ENCODE results near the gene RAB10. TPM values are rescaled to one million over a fixed set of nuclear protein-coding genes. Genes with fewer than 3 reads are reported as not detected.

RAB10 gene
- total and polyA plus RNA-seq, 2 of the 13 experiments (the other 11 are each of a cell fraction or from before 2014, with no cell fraction given) = 48.2 to 120 TPM

DNA sequence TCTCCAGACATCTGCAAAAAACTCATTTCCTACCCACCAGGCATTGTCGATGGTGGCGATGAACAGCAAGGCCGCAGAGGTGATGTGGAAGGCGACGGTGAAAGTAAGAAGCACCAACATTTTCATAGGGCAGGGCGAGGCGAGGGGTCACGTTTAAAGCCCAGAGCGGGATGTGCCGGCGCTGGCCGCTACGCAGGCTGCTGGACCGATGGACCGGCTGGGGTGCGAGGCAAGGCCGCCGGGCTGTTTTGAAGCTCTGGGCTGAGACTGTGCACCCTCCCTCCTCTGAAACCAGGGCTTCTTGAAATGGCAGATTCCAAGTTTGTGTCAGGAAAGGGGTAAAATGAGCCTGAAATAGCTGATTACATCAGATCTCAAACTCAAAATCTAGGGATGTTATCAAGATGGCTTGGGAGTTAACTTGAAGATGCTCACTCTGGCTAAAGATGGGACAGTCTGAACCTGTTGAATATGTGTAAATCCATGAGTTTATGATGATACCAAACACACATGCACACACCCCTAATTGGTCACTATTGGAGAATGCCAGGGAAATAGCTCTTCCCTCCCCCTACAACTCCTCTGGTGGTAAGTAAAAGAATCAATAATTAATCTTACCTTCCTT is 107.4 kb downstream of the RAB10 start:
- peak; percentile 13; the same call in 2 of the 3 replicates for ATAC-seq

DNA sequence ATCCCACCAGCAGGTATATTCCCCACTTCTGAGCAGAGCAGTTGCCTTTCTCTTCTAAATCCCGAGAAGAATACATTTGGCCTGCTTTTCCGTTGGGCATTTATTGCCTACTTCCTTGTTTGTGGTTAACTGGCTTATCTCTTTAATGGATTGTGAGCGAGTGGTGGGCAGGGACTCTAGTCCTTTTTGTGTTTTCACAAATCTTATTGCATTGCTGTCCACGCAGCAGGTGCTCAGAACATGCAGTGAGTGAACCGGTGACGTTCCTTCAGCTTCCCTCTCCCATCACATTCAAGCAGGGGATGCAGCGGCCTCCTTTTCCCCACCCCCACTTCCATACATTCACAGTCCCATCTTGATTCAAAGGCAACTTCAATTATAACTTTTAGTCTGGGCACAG is 110.1 kb downstream of the RAB10 start:
- Histone ChIP-seq H2AFZ (ENCODE audit: low read length) (no peak overlapping the region), H3K27ac (ENCODE audit: extremely low read length, insufficient read depth, low read length) (no peak overlapping the region), H3K4me2 (ENCODE audit: low read depth, low read length) (no peak overlapping the region), H3K9ac (ENCODE audit: insufficient read depth, low read depth, low read length) (no peak overlapping the region), H3K4me1 (ENCODE audit: insufficient read depth, low read length) (no peaks in the 10 kb centered on the region), H4K20me1 (ENCODE audit: insufficient read depth, low read length) (no peaks in the 10 kb centered on the region), H3K27me3 (ENCODE audit: control insufficient read depth in 1 of 2, insufficient read depth in 2 of 2, low read length in 2 of 2) (peaks cover 0 to 6% of the 10 kb centered on the region in 2 experiments; a peak in 1 of 5 replicates), H3K9me3 (ENCODE audit: low read length) (no peaks in the 10 kb centered on the region), H3K79me2 (ENCODE audit: insufficient read depth, low read length) (no peaks in the 10 kb centered on the region), H3K4me3 (replicated peaks in 1 of 3; ENCODE audit: insufficient read depth in 1 of 3, low read depth in 2 of 3, low read length in 3 of 3) (no peak overlapping the region), H3K36me3 (replicated peaks in 1 of 2; ENCODE audit: control insufficient read depth in 1 of 2, insufficient read depth in 2 of 2, low read length in 2 of 2) (no peaks in the 10 kb centered on the region)
- ATAC-seq = no peak
- ChIA-PET POLR2A (no interaction called here), CTCF (ENCODE audit: low intra/inter-chr PET ratio, low total read pairs) (interaction anchor here (1.9 to 3.0 kb wide), 3 partner anchors 55 to 193 kb away, joined by 13 to 32 read pairs (median 14); no protein-coding TSS in a partner anchor)
- TF ChIP-seq, protein P1, sequence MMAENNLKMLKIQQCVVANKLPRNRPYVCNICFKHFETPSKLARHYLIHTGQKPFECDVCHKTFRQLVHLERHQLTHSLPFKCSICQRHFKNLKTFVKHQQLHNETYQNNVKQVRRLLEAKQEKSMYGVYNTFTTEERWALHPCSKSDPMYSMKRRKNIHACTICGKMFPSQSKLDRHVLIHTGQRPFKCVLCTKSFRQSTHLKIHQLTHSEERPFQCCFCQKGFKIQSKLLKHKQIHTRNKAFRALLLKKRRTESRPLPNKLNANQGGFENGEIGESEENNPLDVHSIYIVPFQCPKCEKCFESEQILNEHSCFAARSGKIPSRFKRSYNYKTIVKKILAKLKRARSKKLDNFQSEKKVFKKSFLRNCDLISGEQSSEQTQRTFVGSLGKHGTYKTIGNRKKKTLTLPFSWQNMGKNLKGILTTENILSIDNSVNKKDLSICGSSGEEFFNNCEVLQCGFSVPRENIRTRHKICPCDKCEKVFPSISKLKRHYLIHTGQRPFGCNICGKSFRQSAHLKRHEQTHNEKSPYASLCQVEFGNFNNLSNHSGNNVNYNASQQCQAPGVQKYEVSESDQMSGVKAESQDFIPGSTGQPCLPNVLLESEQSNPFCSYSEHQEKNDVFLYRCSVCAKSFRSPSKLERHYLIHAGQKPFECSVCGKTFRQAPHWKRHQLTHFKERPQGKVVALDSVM (CRISPR knock-in tag; IDR thresholded peaks at IDR 0.05) = no peak
- TF ChIP-seq ZNF558 (CRISPR knock-in tag; IDR thresholded peaks at IDR 0.05; ENCODE audit: borderline replicate concordance) = no peak
- no peak for TF ChIP-seq CERS6 (CRISPR knock-in tag; IDR thresholded peaks at IDR 0.05)
- 0 out of 2 replicates have a peak, but pooled peaks have one; percentile 19 for TF ChIP-seq KDM2A (CRISPR knock-in tag; IDR thresholded peaks at IDR 0.05; ENCODE audit: borderline replicate concordance, low read depth)
- no TSS peak for BruUV-seq (replicated peaks)
- FAIRE-seq = no peak
- in situ Hi-C loops (cut with HindIII; ENCODE audit: extremely low pct_ligation_motif_present, low pct_unique_long_range_greater_than_20kb) = loop anchor here (10.0 kb wide), 1 partner anchor 289 kb away; no protein-coding TSS in a partner anchor
- no peak for DNase-seq (ENCODE audit: low spot score)
- 72% methylated on average over 7 of the region's 7 CpGs for WGBS (ENCODE audit: low lambda C conversion rate)
- intact Hi-C loops (cut with micrococcal nuclease; ENCODE audit: unreplicated experiment) = loop anchor here (2.0 kb wide), 2 partner anchors 153 to 291 kb away; no protein-coding TSS in a partner anchor

More for the DNA sequence above, 107.4 kb downstream of the RAB10 start:
- in situ Hi-C loops (cut with HindIII; ENCODE audit: extremely low pct_ligation_motif_present, low pct_unique_long_range_greater_than_20kb) = loop anchor here (10.0 kb wide), 1 partner anchor 286 kb away; no protein-coding TSS in a partner anchor
- WGBS (ENCODE audit: low lambda C conversion rate) = 93% methylated on average over 18 of the region's 18 CpGs
- peaks cover 2 to 4% of the 10 kb centered on the region in 2 experiments; a peak in 3 of 5 replicates for H3K36me3 ChIP-seq (replicated peaks in 1 of 2; ENCODE audit: control insufficient read depth in 1 of 2, insufficient read depth in 2 of 2, low read length in 2 of 2)
- no peak overlapping the region for H2AFZ ChIP-seq (ENCODE audit: low read length)
- no peaks in the 10 kb centered on the region for H3K27me3 ChIP-seq (ENCODE audit: control insufficient read depth in 1 of 2, insufficient read depth in 2 of 2, low read length in 2 of 2)
- no peaks in the 10 kb centered on the region for H3K9me3 ChIP-seq (ENCODE audit: low read length)
- H3K4me3 ChIP-seq (replicated peaks in 1 of 3; ENCODE audit: insufficient read depth in 1 of 3, low read depth in 2 of 3, low read length in 3 of 3) = no peak overlapping the region
- H3K4me1 ChIP-seq (ENCODE audit: insufficient read depth, low read length) = no peaks in the 10 kb centered on the region
- intact Hi-C loops (cut with micrococcal nuclease; ENCODE audit: unreplicated experiment) = no loop called here
- no peak overlapping the region for H3K9ac ChIP-seq (ENCODE audit: insufficient read depth, low read depth, low read length)
- no peaks in the 10 kb centered on the region for H3K79me2 ChIP-seq (ENCODE audit: insufficient read depth, low read length)
- no peaks in the 10 kb centered on the region for H4K20me1 ChIP-seq (ENCODE audit: insufficient read depth, low read length)
- POLR2A ChIA-PET = no interaction called here
- no peak for FAIRE-seq
- CTCF ChIA-PET (ENCODE audit: low intra/inter-chr PET ratio, low total read pairs) = no interaction called here
- H3K4me2 ChIP-seq (ENCODE audit: low read depth, low read length) = no peak overlapping the region
- no TSS peak for BruUV-seq (replicated peaks)
- peak; percentile 79 for TF ChIP-seq AGO2 (optimal IDR thresholded peaks at IDR 0.05; ENCODE audit: low read depth, low read length)
- TF ChIP-seq CBX2 (IDR thresholded peaks at IDR 0.05; ENCODE audit: low read depth, low read length) = no peak
- TF ChIP-seq CBX2 (CRISPR knock-in tag; IDR thresholded peaks at IDR 0.05; ENCODE audit: low read depth) = no peak
- DNase-seq (ENCODE audit: low spot score) = no peak
- H3K27ac ChIP-seq (ENCODE audit: extremely low read length, insufficient read depth, low read length) = no peak overlapping the region

Data from HepG2 (cell line).